LNCaP clone FGC (cell line): ENCODE results near the gene FNDC3B.

ENCODE experiments used
- DNase-seq: peaks from one replicate; pipeline ENCODE4 v3.0.0-alpha.2; 2011; ENCODE audit warnings: low read depth
- H3K4me3 ChIP-seq: 2 replicates; pipeline ENCODE4 v1.5.1; 2011; ENCODE audit warnings: mild to moderate bottlenecking, low read depth, low read length, control low read depth
- CTCF ChIP-seq: IDR thresholded peaks from 2 replicates; pipeline ENCODE4 v1.5.1; 2012; ENCODE audit warnings: mild to moderate bottlenecking; ENCODE audit not compliant: control insufficient read depth, insufficient read depth; ENCODE audit errors: extremely low read depth

The FNDC3B gene

GRCh38 chr3:172078721-172079120, 39.3 kb downstream of the FNDC3B start:
- no peak for TF ChIP-seq CTCF
- DNase-seq: no peak
- no peak overlapping the region for H3K4me3 ChIP-seq

GRCh38 chr3:172079326-172079976, 40.1 kb downstream of the FNDC3B start:
- no peak overlapping the region for H3K4me3 ChIP-seq
- no peak for TF ChIP-seq CTCF
- DNase-seq: no peak

GRCh38 chr3:172080503-172080902, 41.1 kb downstream of the FNDC3B start:
- DNase-seq: no peak
- no peak for TF ChIP-seq CTCF

GRCh38 chr3:172082269-172082668, 42.9 kb downstream of the FNDC3B start:
- H3K4me3 ChIP-seq: no peak overlapping the region
- no peak for DNase-seq
- no peak for TF ChIP-seq CTCF

More at GRCh38 chr3:172080503-172080902, 41.1 kb downstream of the FNDC3B start:
- no peak overlapping the region for H3K4me3 ChIP-seq

GRCh38 chr3:172082820-172083513, 43.6 kb downstream of the FNDC3B start:
- DNase-seq: no peak
- no peak for TF ChIP-seq CTCF
- no peak overlapping the region for H3K4me3 ChIP-seq

- no peak for DNase-seq
- no peak for TF ChIP-seq CTCF
- H3K4me3 ChIP-seq: no peak overlapping the region
These were observed 44.6 kb downstream of the FNDC3B start for GRCh38 chr3:172083995-172084409.
